Measurements from ENCODE around the gene SCFD2.
A peak's percentile ranks its signal among the peaks of the same experiment; 100 is the strongest.
"Not testable (repeated sequence)": the region's sequence is repeated elsewhere in the genome, so short reads cannot be mapped to it uniquely, and the experiment has no call there.

SCFD2 gene

GRCh38 chr4:53005808-53006207 is 360.1 kb downstream of the SCFD2 start:
- no peak for DNase-seq

- no peak for DNase-seq
These were observed 360.7 kb downstream of the SCFD2 start for GRCh38 chr4:53005149-53005546.

GRCh38 chr4:53004497-53005148 is 361.2 kb downstream of the SCFD2 start:
- no peak for DNase-seq

GRCh38 chr4:53003959-53004358 is 361.9 kb downstream of the SCFD2 start:
- no peak for DNase-seq

GRCh38 chr4:53000560-53000959 is 365.3 kb downstream of the SCFD2 start:
- no peak for DNase-seq

GRCh38 chr4:52999626-53000025 is 366.2 kb downstream of the SCFD2 start:
- no peak for DNase-seq

- no peak for DNase-seq
These were observed 367.4 kb downstream of the SCFD2 start for GRCh38 chr4:52998413-52998812.

- no peak for DNase-seq
These were observed 368.8 kb downstream of the SCFD2 start for GRCh38 chr4:52997132-52997416.

GRCh38 chr4:52996261-52997131 is 369.4 kb downstream of the SCFD2 start:
- DNase-seq: no peak

- no peak for DNase-seq
These were observed 370.4 kb downstream of the SCFD2 start for GRCh38 chr4:52995360-52996030.

- DNase-seq: no peak
These were observed 371.3 kb downstream of the SCFD2 start for GRCh38 chr4:52994567-52994966.

- no peak for DNase-seq
These were observed 372.1 kb downstream of the SCFD2 start for GRCh38 chr4:52993771-52994170.

- not testable (repeated sequence) for DNase-seq
These were observed 373.3 kb downstream of the SCFD2 start for GRCh38 chr4:52992551-52992950.

GRCh38 chr4:52991472-52991871 is 374.4 kb downstream of the SCFD2 start:
- no peak for DNase-seq

GRCh38 chr4:52990706-52991105 is 375.2 kb downstream of the SCFD2 start:
- DNase-seq: no peak

GRCh38 chr4:52989865-52990264 is 376.0 kb downstream of the SCFD2 start:
- DNase-seq: no peak

GRCh38 chr4:52987392-52988056 is 378.3 kb downstream of the SCFD2 start:
- DNase-seq: no peak

GRCh38 chr4:52984462-52984881 is 381.4 kb downstream of the SCFD2 start:
- DNase-seq: no peak

GRCh38 chr4:52983563-52984303 is 382.1 kb downstream of the SCFD2 start:
- DNase-seq: peak; percentile 5

- no peak for DNase-seq
These were observed 382.9 kb downstream of the SCFD2 start for GRCh38 chr4:52982946-52983340.

- peak; percentile 2 for DNase-seq
These were observed 383.5 kb downstream of the SCFD2 start for GRCh38 chr4:52982255-52982945.
